K562 (cell line): ENCODE data around the gene MSTO1. TPM values are rescaled to one million over a fixed set of nuclear protein-coding genes. Genes with fewer than 3 reads are reported as not detected.

Experiments used
- ATAC-seq: fragments of 200-7000 bp; cut with Tn5 transposase; 3 replicates; pipeline ENCODE4 v1.9.1; 2020; ENCODE audit warnings: moderate library complexity
- BruUV-seq: library from RNA; stranded (reverse); fragments of 400-500 nt; replicated peaks from 2 replicates; lab custom pipeline; 2021; lab: Mats Ljungman, UMichigan
- CTCF ChIA-PET: fragments of 300-600 bp; formaldehyde crosslinking; extraction: SDS; loops from one replicate; lab custom pipeline; 2021; ENCODE audit warnings: low intra/inter-chr PET ratio; lab: Yijun Ruan, JAX
- POLR2A ChIA-PET: fragments of 300-600, 350-650 bp; sonication (Branson Sonifier 250); formaldehyde crosslinking; extraction: SDS; loops from one replicate; lab custom pipeline; 2021; ENCODE audit warnings: antibody characterized with exemption, inconsistent platforms; lab: Yijun Ruan, JAX
- DNase-seq, 4 experiments: peaks; one replicate each; pipeline versions ENCODE4 v3.0.0 to v3.0.0-alpha.2; 2011 to 2018; ENCODE audit warnings: low spot score in 3 of 4, mixed read lengths in 3 of 4; ENCODE audit errors: extremely low read depth in 1 of 4
- FAIRE-seq: peaks from 2 replicates; lab custom pipeline; 2011; peaks lifted over from hg19 to GRCh38; lab: Jason Lieb, UNC
- H2AFZ ChIP-seq: 2 replicates; pipeline ENCODE4 v1.6.0; 2011; ENCODE audit warnings: low read depth, low read length, control low read depth, inconsistent platforms
- H3K27ac ChIP-seq: fragments of 200-600 bp; 3 replicates; pipeline ENCODE4 v1.8.0; 2011; ENCODE audit warnings: low read depth, mild to moderate bottlenecking, control low read depth, inconsistent platforms, low read length, moderate library complexity, mixed read lengths; ENCODE audit errors: extremely low read depth
- H3K27me3 ChIP-seq, 2 experiments: fragments of 300-600 bp in 1 of 2; 2 replicates in 1 of 2; 3 replicates in 1 of 2; pipeline versions ENCODE4 v1.6.0 to v1.8.0; 2011; ENCODE audit warnings: inconsistent platforms in 2 of 2, low read length in 2 of 2, mild to moderate bottlenecking in 1 of 2, mixed read lengths in 1 of 2, moderate library complexity in 1 of 2; ENCODE audit not compliant: control insufficient read depth in 2 of 2, insufficient read depth in 2 of 2
- H3K36me3 ChIP-seq: fragments of 300-600 bp; 3 replicates; pipeline ENCODE4 v1.8.0; 2011; ENCODE audit warnings: mild to moderate bottlenecking, low read length, inconsistent platforms; ENCODE audit not compliant: control insufficient read depth, insufficient read depth
- H3K4me1 ChIP-seq, 2 experiments: fragments of 200-600 bp in 1 of 2; replicated peaks in 1 of 2; 2 replicates in 1 of 2; 3 replicates in 1 of 2; pipeline versions ENCODE4 v1.5.1 to v1.8.0; 2011; ENCODE audit warnings: inconsistent platforms in 2 of 2, low read length in 2 of 2, mild to moderate bottlenecking in 1 of 2, mixed read lengths in 1 of 2, moderate library complexity in 1 of 2; ENCODE audit not compliant: control insufficient read depth in 2 of 2, insufficient read depth in 2 of 2
- H3K4me2 ChIP-seq: 2 replicates; pipeline ENCODE4 v1.6.1; 2011; ENCODE audit warnings: low read length, control low read depth, inconsistent platforms, mixed read lengths; ENCODE audit not compliant: insufficient read depth
- H3K4me3 ChIP-seq: fragments of 200-600 bp; sonication (generic), shearing (Covaris generic); 2 replicates; pipeline ENCODE4 v1.5.1; 2016; ENCODE audit warnings: control low read depth, inconsistent platforms
- H3K79me2 ChIP-seq: fragments of 200-600 bp; 3 replicates; pipeline ENCODE4 v1.8.0; 2011; ENCODE audit warnings: low read length, inconsistent platforms; ENCODE audit not compliant: control insufficient read depth, insufficient read depth
- H3K9ac ChIP-seq, 2 experiments: 2 replicates each; pipeline versions ENCODE4 v1.6.0 to v1.6.1; 2011; ENCODE audit warnings: low read depth in 2 of 2, low read length in 2 of 2, control low read depth in 1 of 2, inconsistent platforms in 1 of 2, mild to moderate bottlenecking in 1 of 2, mixed read lengths in 1 of 2; ENCODE audit not compliant: insufficient read depth in 1 of 2
- H3K9me1 ChIP-seq: one replicate; pipeline ENCODE4 v1.6.0; 2011; ENCODE audit warnings: inconsistent platforms, mild to moderate bottlenecking, low read length, moderate library complexity; ENCODE audit not compliant: control insufficient read depth, insufficient read depth
- H3K9me3 ChIP-seq: replicated peaks from 2 replicates; pipeline ENCODE4 v1.5.1; 2011; ENCODE audit warnings: low read depth, low read length, inconsistent platforms; ENCODE audit not compliant: control insufficient read depth, insufficient read depth
- H4K20me1 ChIP-seq: replicated peaks from 2 replicates; pipeline ENCODE4 v1.6.1; 2011; ENCODE audit warnings: low read length, inconsistent platforms, mixed read lengths; ENCODE audit not compliant: control insufficient read depth, insufficient read depth
- BRD9 ChIP-seq: fragments of 450-650 bp; IDR thresholded peaks from 2 replicates; pipeline ENCODE4 v1.6.1; 2018; ENCODE audit warnings: low read depth; ENCODE audit not compliant: partially characterized antibody
- FOXA3 ChIP-seq, 2 experiments: fragments of 450-650 bp in 1 of 2; sonication (generic) in 1 of 2; formaldehyde crosslinking; IDR thresholded peaks in 1 of 2; conservative IDR thresholded peaks in 1 of 2; 2 replicates each; pipeline versions ENCODE4 v1.4.0 to v1.8.0; 2020 to 2022; ENCODE audit warnings: mild to moderate bottlenecking in 2 of 2, missing genetic modification reagents in 1 of 2
- ID3 ChIP-seq, 2 experiments: fragments of 250-450 bp in 1 of 2; fragments of 450-650 bp in 1 of 2; sonication (Bioruptor Pico) in 1 of 2; IDR thresholded peaks; 2 replicates each; pipeline versions ENCODE4 v1.6.1 to v1.8.0; 2016 to 2021; ENCODE audit warnings: mild to moderate bottlenecking in 2 of 2, moderate library complexity in 2 of 2, missing compliant biosample characterization in 1 of 2, missing genetic modification characterization in 1 of 2
- JUNB ChIP-seq: fragments of 450-650 bp; formaldehyde crosslinking; conservative IDR thresholded peaks from 2 replicates; pipeline ENCODE4 v1.4.0; 2020; ENCODE audit warnings: mild to moderate bottlenecking
- NCOA1 ChIP-seq: fragments of 450-650 bp; IDR thresholded peaks from 2 replicates; pipeline ENCODE4 v1.6.1; 2016; ENCODE audit warnings: low read depth
- TOE1 ChIP-seq, 2 experiments: fragments of 450-650 bp in 1 of 2; sonication (generic) in 1 of 2; formaldehyde crosslinking in 1 of 2; IDR thresholded peaks; 2 replicates each; pipeline versions ENCODE4 v1.7.1 to v1.8.0; 2016 to 2022; ENCODE audit warnings: borderline replicate concordance in 2 of 2, mild to moderate bottlenecking in 2 of 2, antibody characterized with exemption in 1 of 2, inconsistent platforms in 1 of 2, low read depth in 1 of 2, missing genetic modification reagents in 1 of 2, moderate library complexity in 1 of 2
- ZBTB40 ChIP-seq, 2 experiments: fragments of 450-650 bp in 1 of 2; sonication (generic) in 1 of 2; formaldehyde crosslinking in 1 of 2; IDR thresholded peaks; 2 replicates each; pipeline versions ENCODE4 v1.7.1 to v1.9.0; 2016 to 2022; ENCODE audit warnings: inconsistent platforms in 1 of 2, mild to moderate bottlenecking in 1 of 2, missing genetic modification reagents in 1 of 2
- ZNF512 ChIP-seq: IDR thresholded peaks from 2 replicates; pipeline ENCODE4 v1.6.1; 2016; ENCODE audit warnings: missing genetic modification characterization, missing compliant biosample characterization
- WGBS: fragments of 100-300 bp; shearing (Covaris generic); methylation state at CpG from one replicate; pipeline ENCODE4 v1.1.6; 2016; ENCODE audit warnings: low coverage, mixed read lengths; ENCODE audit not compliant: insufficient coverage; ENCODE audit errors: missing lambda C conversion rate; 5-methylcytosine and 5-hydroxymethylcytosine counted together
- in situ Hi-C: fragments of 300-500 bp; cut with MboI; formaldehyde crosslinking; loops from 4 replicates; pipeline ENCODE4 v1.15.0; 2018; ENCODE audit warnings: inconsistent platforms, mixed read lengths
- intact Hi-C: fragments of 100-400 bp; cut with micrococcal nuclease; formaldehyde crosslinking; loops from 2 replicates; pipeline ENCODE4 v1.14.2; 2022
- polyA plus RNA-seq, 8 experiments: library from polyadenylated mRNA; depleted of rRNA in 4 of 8; stranded (reverse) in 5 of 8; unstranded in 3 of 8; fragments of >200 nt; fragmentation: Nextera tagmentation in 2 of 8; fragmentation: Illumina TruSeq in 1 of 8; extraction: Ambion mirVana in 2 of 8; extraction: Trizol in 1 of 8; gene quantifications; 2 replicates each; pipeline versions ENCODE4 v1.2.1 to v1.2.3, GENCODE V29; 2011 to 2014; ENCODE audit warnings: inconsistent platforms in 1 of 8, missing spikeins in 1 of 8
- total RNA-seq, 7 experiments: library from RNA; depleted of rRNA in 6 of 7; stranded (reverse); fragments of >200 nt in 6 of 7; fragmentation: Illumina TruSeq in 2 of 7; extraction: Trizol in 2 of 7; gene quantifications; 2 replicates each; pipeline versions ENCODE4 v1.2.1 to v1.2.3, GENCODE V29; 2011 to 2021; ENCODE audit warnings: low replicate concordance in 1 of 7

MSTO1 gene
- total and polyA plus RNA-seq, 9 of the 15 experiments (the other 6 are each of a cell fraction or from before 2014, with no cell fraction given), result 18.8 to 71.1 (median 47.3) TPM

- intact Hi-C loops, result loop anchor here (5.0 kb wide), 1 partner anchor 40 kb away; no protein-coding TSS in a partner anchor
- Histone ChIP-seq H3K4me3 (no peak overlapping the region), H2AFZ (no peak overlapping the region), H3K4me2 (no peak overlapping the region), H3K27me3 (no peaks in the 10 kb centered on the region), H3K9ac (no peak overlapping the region), H3K36me3 (peaks cover 8% of the 10 kb centered on the region; the same call in 1 of the 3 replicates), H3K27ac (no peak overlapping the region), H3K79me2 (peaks cover 4% of the 10 kb centered on the region; the same call in 2 of the 3 replicates), H3K9me3 (no peaks in the 10 kb centered on the region), H3K9me1 (no peaks in the 10 kb centered on the region), H3K4me1 (peaks cover 0 to 13% of the 10 kb centered on the region in 2 experiments; a peak in 2 of 5 replicates), H4K20me1 (no peaks in the 10 kb centered on the region)
- no TSS peak for BruUV-seq
- DNase-seq (no peak), FAIRE-seq (no peak), ATAC-seq (no peak)
- in situ Hi-C loops, result no loop called here
- 75% methylated on average over 7 of the region's 7 CpGs for WGBS
- CTCF ChIA-PET, result interaction anchor here (0.6 kb wide), 2 partner anchors 34 to 283 kb away, joined by 3 to 4 read pairs; no protein-coding TSS in a partner anchor
- POLR2A ChIA-PET, result interaction anchor here (0.6 to 1.0 kb wide), 4 partner anchors 11 to 791 kb away, joined by 3 to 5 read pairs (median 3); no protein-coding TSS in a partner anchor
- TF ChIP-seq FOXA3 (CRISPR knock-in tag; conservative IDR thresholded peaks at IDR 0.05 in 1 of 2, IDR thresholded peaks at IDR 0.05 in 1 of 2), result no peak
- TF ChIP-seq BRD9, result no peak
- no peak for TF ChIP-seq ZNF512
- no peak for TF ChIP-seq NCOA1
- TF ChIP-seq TOE1 (IDR thresholded peaks at IDR 0.05; ENCODE audit: borderline replicate concordance), result no peak
- TF ChIP-seq TOE1 (CRISPR knock-in tag; IDR thresholded peaks at IDR 0.05; ENCODE audit: borderline replicate concordance, low read depth), result no peak
- no peak for TF ChIP-seq JUNB (CRISPR knock-in tag)
- no peak for TF ChIP-seq ID3 (CRISPR knock-in tag; IDR thresholded peaks at IDR 0.05)
- TF ChIP-seq ID3 (tag; IDR thresholded peaks at IDR 0.05), result no peak
- no peak for TF ChIP-seq ZBTB40 (IDR thresholded peaks at IDR 0.05)
- no peak for TF ChIP-seq ZBTB40 (CRISPR knock-in tag; IDR thresholded peaks at IDR 0.05)
These were observed 2.3 kb upstream of the MSTO1 start for GRCh38 chr1:155607708-155608107.
